ENCODE results near the gene PPARD. TPM values are rescaled to one million over a fixed set of nuclear protein-coding genes. Genes with fewer than 3 reads are reported as not detected.

The PPARD gene
- total RNA-seq, 2 donors from 2014 or later = 10.9 to 11.5 TPM

GRCh38 chr6:35381132-35381531, 38.8 kb downstream of the PPARD start:
- H3K4me1 Mint-ChIP-seq = peaks cover 6% of the 10 kb centered on the region
- Histone ChIP-seq H3K36me3 (ENCODE audit: control insufficient read depth, insufficient read depth, low read length) (no peaks in the 10 kb centered on the region), H3K9ac (ENCODE audit: extremely low read depth, low read length, poor library complexity, severe bottlenecking) (no peak overlapping the region), H3K27ac (ENCODE audit: low read depth, low read length) (no peak overlapping the region), H3K4me1 (ENCODE audit: control insufficient read depth, insufficient read depth, low read length) (no peaks in the 10 kb centered on the region), H3K4me3 (ENCODE audit: low read length) (no peak overlapping the region), H3K9me3 (ENCODE audit: control insufficient read depth, low read length) (peaks cover 11% of the 10 kb centered on the region), H3K27me3 (ENCODE audit: control insufficient read depth, insufficient read depth, low read length, poor library complexity, severe bottlenecking) (no peaks in the 10 kb centered on the region)
- TF ChIP-seq CTCF (conservative IDR thresholded peaks at IDR 0.05) = no peak
- WGBS, 2 experiments (ENCODE audit: insufficient coverage in 1 of 2, insufficient read length in 1 of 2) = 88 to 94% methylated on average over 6 of the region's 6 CpGs
- H3K9me3 Mint-ChIP-seq = peaks cover 16% of the 10 kb centered on the region
- peaks cover 15% of the 10 kb centered on the region for H3K36me3 Mint-ChIP-seq (ENCODE audit: low read depth)
- no peaks in the 10 kb centered on the region for H3K27me3 Mint-ChIP-seq (ENCODE audit: insufficient read depth)
- H3K27ac Mint-ChIP-seq = no peak overlapping the region
- H3K4me3 Mint-ChIP-seq = no peak overlapping the region
- no peak for DNase-seq

- no peak for DNase-seq
- Mint-ChIP-seq H3K27me3 (ENCODE audit: insufficient read depth) (no peaks in the 10 kb centered on the region), H3K36me3 (ENCODE audit: low read depth) (peaks cover 15% of the 10 kb centered on the region), H3K27ac (no peak overlapping the region), H3K4me1 (peaks cover 6% of the 10 kb centered on the region), H3K4me3 (no peak overlapping the region), H3K9me3 (peaks cover 16% of the 10 kb centered on the region)
- Histone ChIP-seq H3K4me3 (ENCODE audit: low read length) (no peak overlapping the region), H3K4me1 (ENCODE audit: control insufficient read depth, insufficient read depth, low read length) (no peaks in the 10 kb centered on the region), H3K9ac (ENCODE audit: extremely low read depth, low read length, poor library complexity, severe bottlenecking) (no peak overlapping the region), H3K27ac (ENCODE audit: low read depth, low read length) (no peak overlapping the region), H3K27me3 (ENCODE audit: control insufficient read depth, insufficient read depth, low read length, poor library complexity, severe bottlenecking) (no peaks in the 10 kb centered on the region), H3K9me3 (ENCODE audit: control insufficient read depth, low read length) (peaks cover 11% of the 10 kb centered on the region), H3K36me3 (ENCODE audit: control insufficient read depth, insufficient read depth, low read length) (no peaks in the 10 kb centered on the region)
- WGBS, 2 experiments (ENCODE audit: insufficient coverage in 1 of 2, insufficient read length in 1 of 2) = 86 to 98% methylated on average over 3 to 6 of the region's 6 CpGs
- TF ChIP-seq CTCF (conservative IDR thresholded peaks at IDR 0.05) = no peak
Measured at GRCh38 chr6:35382015-35382414, 39.7 kb downstream of the PPARD start.

GRCh38 chr6:35385457-35386202, 43.3 kb downstream of the PPARD start:
- Histone ChIP-seq H3K4me1 (ENCODE audit: control insufficient read depth, insufficient read depth, low read length) (no peaks in the 10 kb centered on the region), H3K27me3 (ENCODE audit: control insufficient read depth, insufficient read depth, low read length, poor library complexity, severe bottlenecking) (no peaks in the 10 kb centered on the region), H3K36me3 (ENCODE audit: control insufficient read depth, insufficient read depth, low read length) (no peaks in the 10 kb centered on the region), H3K4me3 (ENCODE audit: low read length) (no peak overlapping the region), H3K9me3 (ENCODE audit: control insufficient read depth, low read length) (peaks cover 11% of the 10 kb centered on the region), H3K27ac (ENCODE audit: low read depth, low read length) (no peak overlapping the region), H3K9ac (ENCODE audit: extremely low read depth, low read length, poor library complexity, severe bottlenecking) (no peak overlapping the region)
- Mint-ChIP-seq H3K27ac (no peak overlapping the region), H3K36me3 (ENCODE audit: low read depth) (peaks cover 11% of the 10 kb centered on the region), H3K4me1 (peaks cover 6% of the 10 kb centered on the region), H3K4me3 (no peak overlapping the region), H3K9me3 (peaks cover 16% of the 10 kb centered on the region), H3K27me3 (ENCODE audit: insufficient read depth) (no peaks in the 10 kb centered on the region)
- WGBS, 2 experiments (ENCODE audit: insufficient coverage in 1 of 2, insufficient read length in 1 of 2) = 92 to 95% methylated on average over 11 to 12 of the region's 14 CpGs
- no peak for DNase-seq
- TF ChIP-seq CTCF (conservative IDR thresholded peaks at IDR 0.05) = no peak
